SH-SY5Y (cell line): ENCODE measurements around the gene WIZ.

Experiments
- GATA2 ChIP-seq: IDR thresholded peaks from 2 replicates; pipeline ENCODE4 v1.6.1; 2011; ENCODE audit warnings: mild to moderate bottlenecking, low read depth, low read length
- GATA3 ChIP-seq: IDR thresholded peaks from 2 replicates; pipeline ENCODE4 v1.6.1; 2011; ENCODE audit warnings: low read depth, mild to moderate bottlenecking, low read length, moderate library complexity

Gene WIZ

DNA sequence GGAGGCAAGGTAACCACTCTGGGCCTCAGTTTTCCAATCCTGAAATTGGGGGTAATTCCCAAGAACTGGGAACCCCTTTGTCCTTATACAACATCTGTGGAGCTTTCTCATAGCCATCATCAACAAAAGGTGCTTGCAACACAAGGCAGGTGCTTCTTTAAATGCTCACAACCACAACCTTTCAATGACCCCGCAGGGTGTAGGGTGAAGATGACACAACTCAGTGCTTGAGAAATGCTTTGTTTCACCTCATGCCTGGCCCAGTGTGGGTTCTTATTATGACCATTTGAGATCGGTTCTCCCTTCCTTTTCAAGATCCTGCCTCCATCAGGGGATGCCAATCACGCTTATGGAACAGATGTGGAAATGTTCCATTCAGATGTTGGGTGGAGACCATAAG is 8.4 kb downstream of the WIZ start:
- TF ChIP-seq GATA3 (no peak), GATA2 (no peak)

DNA sequence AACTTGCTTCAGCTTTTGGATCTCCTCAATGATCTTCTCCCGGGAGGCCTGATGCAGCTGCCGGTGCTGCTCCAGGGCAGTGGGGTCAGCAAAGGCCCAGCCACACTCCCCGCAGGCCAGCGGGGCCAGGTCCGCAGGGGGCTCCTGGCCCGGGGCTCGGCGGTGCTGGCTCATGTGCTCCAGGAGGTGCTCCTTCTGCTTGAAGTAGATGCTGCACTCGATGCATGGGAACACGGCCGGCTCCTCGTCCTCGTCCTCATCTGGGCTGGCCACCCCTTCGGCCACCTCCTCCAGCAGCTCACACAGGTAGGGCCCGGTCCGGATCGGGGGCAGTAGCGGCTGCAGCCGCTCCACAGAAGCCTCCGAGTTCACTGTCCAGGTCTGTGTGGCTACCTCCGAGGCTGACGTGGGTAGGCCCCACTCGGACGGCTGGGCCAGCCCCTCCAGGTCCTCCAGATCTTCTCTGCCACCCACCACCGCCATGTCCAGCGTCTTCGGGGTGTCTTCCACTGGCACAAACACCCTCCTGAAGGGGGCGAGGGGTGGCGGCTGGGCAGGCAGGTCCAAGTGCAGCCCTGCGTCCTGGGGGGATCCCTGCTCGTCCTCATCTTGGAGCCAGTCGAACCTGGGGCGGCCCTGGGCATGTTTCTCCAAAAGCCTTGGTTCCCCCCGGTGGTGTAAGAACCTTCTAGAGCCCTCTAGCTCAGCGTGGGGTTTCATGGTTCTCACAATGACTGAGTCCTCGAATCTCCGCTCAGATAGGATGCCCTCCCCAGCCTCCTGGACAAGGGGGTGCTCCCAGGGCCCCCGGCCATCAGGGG is 9.7 kb downstream of the WIZ start:
- no peak for TF ChIP-seq GATA3
- TF ChIP-seq GATA2: no peak

DNA sequence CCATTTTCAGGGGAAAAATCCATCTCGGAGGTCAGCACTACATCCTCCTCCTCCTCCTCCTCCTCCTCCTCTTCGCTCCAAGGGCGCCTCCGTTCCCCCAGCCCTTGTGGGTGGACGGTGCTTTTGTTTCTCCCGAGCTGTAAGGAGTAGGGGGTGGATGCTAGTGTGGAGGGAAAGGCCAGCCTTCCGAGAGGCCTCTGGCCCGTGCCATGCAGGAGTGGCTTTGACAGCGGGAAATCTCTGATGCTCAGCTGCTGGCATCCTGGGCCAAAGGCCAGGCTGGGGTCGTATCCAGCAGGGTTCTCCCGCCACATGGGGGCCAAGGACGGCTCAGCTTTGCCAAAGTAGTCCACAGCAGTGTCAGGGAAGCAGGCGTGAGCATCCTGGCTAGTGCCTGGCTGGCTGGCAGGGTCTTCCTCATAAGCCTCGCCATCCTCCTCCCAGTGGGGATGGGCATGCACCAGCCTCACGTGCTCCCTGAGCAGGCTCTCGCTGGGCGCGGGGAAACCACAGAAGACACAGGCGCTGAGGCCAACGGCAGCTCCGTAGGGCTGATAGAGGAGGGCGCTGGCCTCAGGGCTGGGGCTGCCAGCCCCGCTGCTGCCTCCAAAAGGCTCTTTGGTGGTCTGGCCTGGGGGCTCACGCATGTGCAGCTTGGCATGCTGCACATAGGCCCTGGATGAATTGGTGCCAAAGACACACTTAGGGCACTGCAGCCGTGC is 10.5 kb downstream of the WIZ start:
- TF ChIP-seq GATA3: no peak

DNA sequence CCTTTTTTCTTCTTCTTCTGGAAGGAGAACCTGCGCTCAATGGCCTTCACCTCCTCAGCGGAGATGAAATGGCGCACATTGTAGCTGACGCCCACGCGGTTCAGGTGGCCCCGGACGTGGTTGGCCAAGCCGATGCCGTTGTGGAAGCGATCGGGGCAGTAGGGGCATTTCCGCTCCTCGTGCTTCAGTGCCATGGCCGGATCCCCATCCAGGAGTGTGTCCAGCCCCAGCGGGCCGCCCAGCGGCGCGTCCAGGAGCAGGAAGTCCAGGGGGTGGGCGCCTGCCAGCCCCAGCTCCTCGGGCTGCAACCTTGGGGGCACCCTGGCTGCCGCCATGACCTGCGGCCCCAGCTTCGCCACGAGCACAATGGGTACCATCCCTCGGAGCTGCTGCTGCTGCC is 11.2 kb downstream of the WIZ start:
- TF ChIP-seq GATA3 (no peak), GATA2 (no peak)

DNA sequence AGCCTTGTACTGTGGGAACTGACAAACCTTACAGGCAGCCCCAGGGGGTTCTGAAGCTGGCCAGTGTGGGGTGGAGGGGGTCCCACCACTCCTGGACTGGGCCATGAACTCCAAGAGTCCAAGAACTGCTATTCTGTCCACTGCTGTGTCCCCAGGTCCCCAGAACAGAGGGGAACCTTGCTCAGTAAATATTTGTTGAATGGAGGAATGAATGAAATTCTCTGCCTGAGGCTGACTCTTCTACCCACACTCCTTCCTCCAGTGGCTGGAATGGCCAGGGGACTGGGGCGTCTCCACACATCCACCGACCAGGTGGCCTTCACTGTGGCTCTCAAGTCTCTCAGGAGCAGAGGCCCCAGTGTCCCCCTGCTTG is 11.6 kb downstream of the WIZ start:
- TF ChIP-seq GATA2: no peak
- TF ChIP-seq GATA3: no peak

DNA sequence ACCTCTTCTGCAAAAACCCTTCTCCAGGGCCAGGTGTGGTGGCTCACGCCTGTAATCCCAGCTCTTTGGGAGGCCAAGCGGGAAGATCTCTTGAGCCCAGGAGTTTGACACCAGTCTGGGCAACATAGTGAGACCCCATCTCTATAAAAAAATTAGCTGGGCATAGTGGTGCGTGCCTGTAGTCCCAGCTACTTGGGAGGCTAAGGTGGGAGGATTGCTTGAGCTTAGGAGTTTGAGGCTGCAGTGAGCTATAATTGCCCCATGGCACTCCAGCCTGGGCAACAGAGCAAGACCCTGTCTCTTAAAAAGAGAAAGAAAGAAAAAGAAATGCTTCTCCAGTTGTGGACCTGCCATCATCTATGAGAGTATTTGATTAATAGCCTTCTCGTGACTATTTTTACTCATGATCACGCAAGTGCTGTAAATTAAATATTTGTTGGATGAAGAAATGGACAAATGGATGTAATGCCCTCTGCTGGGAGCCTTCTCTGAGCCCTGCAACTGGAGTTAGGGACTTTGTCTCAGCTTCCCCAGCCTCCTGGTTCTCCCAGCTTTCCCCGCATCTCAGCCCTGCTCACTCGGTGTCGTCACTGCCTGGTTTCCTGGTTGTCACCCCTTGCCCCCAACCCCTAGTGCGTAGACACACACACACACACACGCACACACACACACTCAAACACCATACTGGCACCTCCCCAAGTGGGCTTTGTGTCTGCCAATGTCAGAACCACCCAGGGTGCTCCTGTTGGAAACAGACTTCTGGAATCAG is 12.2 kb downstream of the WIZ start:
- TF ChIP-seq GATA2 (no peak), GATA3 (no peak)

DNA sequence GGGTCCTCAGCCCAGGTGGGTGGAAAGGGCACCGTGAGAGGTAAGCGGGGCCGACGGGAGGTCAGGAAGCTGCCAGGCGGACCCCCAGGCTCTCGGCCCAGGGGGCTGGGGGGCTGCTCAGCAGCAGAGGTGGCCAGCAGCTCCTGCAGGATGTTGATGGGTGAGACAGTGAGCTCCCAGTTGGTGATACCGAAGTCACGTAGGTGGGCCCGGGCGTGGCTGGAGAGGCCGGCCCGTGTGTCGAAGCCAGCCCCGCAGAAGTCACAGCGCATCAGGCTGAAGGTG is 13.0 kb downstream of the WIZ start:
- TF ChIP-seq GATA2: no peak
- no peak for TF ChIP-seq GATA3

DNA sequence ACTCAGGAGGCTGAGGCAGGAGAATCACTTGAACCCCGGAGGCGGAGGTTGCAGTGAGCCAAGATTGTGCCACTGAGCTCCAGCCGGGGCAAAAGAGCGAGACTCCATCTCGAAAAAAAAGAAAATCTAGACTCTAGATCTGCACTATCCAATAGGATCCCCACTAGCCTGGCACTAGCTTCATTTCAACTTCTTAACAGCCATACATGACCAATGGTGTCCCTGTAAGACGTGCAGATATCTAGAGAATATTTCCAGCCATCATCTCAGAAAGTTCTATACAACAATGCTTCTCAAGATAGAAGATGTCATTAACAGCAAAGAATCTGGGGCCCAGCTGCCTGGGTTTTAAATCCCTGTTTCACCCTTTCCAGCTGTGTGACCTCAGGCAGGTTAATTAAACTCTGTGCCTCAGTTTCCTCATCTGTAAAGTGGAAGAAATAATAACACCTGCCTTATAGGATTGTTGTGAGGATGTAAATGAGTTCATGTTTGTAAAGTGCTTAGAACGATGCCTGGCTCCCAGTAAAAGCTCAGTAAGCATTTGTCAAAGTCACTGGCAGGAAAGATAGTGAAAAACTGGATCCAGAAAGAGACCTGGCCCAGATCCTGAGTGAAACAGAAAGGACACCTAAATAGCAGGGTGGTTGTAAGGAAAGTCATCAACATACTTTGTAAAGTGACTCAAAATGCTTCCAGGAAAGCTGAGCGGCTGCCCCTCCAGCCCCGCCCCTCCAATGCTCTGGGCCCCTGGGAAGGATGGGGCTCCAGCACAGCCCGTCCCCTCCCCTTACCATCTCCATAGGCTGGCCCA is 13.5 kb downstream of the WIZ start:
- no peak for TF ChIP-seq GATA3
- no peak for TF ChIP-seq GATA2

DNA sequence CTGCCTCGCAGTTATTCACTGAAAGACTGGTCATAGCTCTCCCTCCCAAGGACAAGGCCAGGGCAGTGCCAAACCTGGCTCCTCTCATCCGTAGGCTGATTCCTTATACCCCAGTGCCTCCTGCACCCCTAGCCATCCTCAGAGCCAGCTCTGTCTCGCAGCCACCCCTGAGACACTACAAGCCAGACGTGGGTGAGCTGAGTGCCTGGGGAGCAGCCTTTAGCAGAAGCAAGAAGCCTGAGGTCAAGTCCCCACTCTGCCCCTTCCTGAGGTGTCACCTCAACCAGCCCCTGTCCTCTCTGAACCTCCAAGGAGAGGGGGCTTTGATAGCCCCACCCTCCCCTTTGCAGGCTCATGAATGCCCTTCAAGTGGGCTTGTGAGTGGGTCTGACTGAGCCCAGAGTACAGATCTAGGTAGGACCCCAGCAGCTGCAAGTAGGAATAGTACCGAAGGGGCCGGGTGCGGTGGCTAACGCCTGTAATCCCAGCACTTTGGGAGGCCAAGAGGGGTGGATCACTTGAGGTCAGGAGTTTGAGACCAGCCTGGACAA is 16.2 kb downstream of the WIZ start:
- TF ChIP-seq GATA3 (no peak), GATA2 (no peak)

DNA sequence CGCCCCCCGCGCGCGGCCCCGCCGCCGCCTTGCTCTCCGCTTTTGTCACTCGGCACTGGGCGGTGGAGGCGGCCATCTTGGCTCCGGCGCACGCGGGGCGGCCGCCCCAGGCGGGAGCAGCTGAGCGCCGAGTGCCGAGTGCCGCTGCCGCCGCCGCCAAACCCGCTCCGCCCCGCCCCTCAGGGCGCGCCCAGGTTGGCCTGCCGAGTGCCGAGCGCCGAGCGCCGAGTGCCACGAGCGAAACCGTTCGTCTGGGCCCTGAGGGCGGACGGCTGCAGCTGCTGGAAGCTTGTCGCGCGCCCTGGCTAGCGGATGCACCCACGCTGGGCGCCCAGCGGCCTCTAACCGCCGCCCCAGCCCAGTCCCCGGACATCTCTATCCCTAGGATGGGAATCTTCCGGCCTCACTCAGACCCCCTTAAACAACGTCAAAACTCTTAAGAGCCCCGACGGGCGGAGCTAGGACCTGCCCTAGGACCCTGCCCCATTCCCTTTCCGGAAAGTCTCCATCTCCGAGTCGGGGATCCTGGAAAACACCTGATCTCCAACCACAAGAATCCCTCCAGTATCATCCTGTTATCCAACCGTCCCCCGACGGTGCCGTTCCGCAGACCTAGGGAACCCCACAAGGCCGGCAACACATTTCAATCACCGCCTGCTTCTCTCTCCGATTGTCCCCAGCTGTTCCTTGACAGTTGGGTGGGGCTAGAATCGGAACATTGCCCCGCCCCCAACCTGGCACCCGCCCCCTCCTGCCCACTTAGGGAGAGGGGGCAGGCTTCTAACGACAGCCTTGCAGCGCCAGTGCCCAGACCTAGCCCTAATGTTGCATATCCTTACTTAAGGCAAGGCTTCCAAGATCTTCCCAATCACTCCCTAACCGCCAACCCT is 16.9 kb downstream of the WIZ start:
- TF ChIP-seq GATA2 (no peak), GATA3 (no peak)

DNA sequence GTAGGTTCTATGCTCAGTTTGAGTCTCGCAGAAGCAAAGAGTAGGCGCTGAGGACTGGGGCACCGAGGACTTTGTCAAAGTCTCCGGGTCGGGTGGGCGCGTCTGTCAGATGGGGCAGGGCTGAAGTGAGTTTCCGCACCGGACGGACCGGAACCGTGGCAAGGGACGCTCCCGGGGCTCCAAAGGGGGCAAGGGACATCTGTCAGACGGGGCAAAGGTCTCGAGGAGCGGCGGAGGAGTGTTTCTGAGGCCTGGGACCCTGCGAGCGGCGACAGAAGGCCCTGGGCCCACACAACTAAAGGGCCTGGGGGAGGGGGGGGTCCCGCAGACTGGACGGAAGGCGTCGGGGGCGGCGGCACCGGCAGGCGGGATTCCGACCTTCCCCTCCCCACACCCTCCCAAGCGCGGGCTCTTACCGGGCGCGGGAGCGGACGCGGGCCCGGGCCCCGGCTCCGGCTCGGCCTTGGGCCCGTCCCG is 17.7 kb downstream of the WIZ start:
- TF ChIP-seq GATA3 (no peak), GATA2 (no peak)

DNA sequence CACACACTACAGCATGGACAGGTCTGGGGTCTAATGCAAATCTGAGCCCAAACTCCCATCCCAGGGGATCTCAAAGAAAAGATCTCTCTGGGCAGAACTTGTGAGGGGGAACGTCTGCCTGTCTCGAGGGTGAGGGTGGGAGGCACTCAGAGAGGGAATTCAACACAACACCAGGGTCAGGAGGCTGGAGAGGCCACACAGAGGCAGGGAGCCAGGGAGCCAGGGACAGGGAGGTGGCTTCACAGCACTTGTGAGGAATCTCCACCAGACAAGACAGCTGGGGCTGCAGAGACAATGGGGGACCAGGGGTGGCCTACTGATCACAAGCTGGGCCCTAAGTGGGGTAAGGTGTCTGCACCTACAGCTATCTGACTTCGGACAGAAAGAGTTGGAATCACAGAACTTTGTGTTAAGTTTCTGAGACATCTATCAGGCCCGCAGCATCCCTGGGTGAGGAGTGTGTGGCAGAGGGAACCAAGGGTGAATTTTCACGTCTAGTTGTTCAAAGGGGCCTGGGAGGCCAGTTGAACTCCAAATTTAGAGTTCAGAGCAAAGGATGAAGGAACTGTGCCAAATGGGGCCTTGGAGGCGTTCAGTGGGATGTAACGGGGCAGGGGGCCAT is 18.2 kb downstream of the WIZ start:
- TF ChIP-seq GATA3 (no peak), GATA2 (no peak)
